HEK293 (cell line): ENCODE results near the gene DLG1.

Source experiments
- CTCF ChIA-PET: fragments of 350-600 bp; formaldehyde crosslinking; extraction: SDS; loops from one replicate; lab custom pipeline; 2021; ENCODE audit warnings: antibody characterized with exemption; lab: Yijun Ruan, JAX
- POLR2A ChIA-PET: fragments of 300-600 bp; formaldehyde crosslinking; extraction: SDS; loops from one replicate; lab custom pipeline; 2020; ENCODE audit warnings: antibody characterized with exemption, inconsistent platforms; lab: Yijun Ruan, JAX
- H3K27ac ChIP-seq: fragments of 200-500 bp; sonication (Bioruptor generic); 2 replicates; pipeline ENCODE4 v1.5.1; 2014; ENCODE audit warnings: low read depth, low read length, control low read depth, inconsistent platforms; ENCODE audit errors: extremely low read depth
- H3K36me3 ChIP-seq, 2 experiments: fragments of 200-500 bp in 1 of 2; sonication (Bioruptor generic) in 1 of 2; 1 replicate in 1 of 2; 2 replicates in 1 of 2; pipeline ENCODE4 v1.5.1; 2014 to 2017; ENCODE audit warnings: inconsistent platforms in 2 of 2, low read length in 2 of 2; ENCODE audit not compliant: control insufficient read depth in 2 of 2, insufficient read depth in 1 of 2
- H3K4me1 ChIP-seq: fragments of 200-500 bp; sonication (Bioruptor generic); 2 replicates; pipeline ENCODE4 v1.5.1; 2014; ENCODE audit warnings: mild to moderate bottlenecking, low read length, inconsistent platforms; ENCODE audit not compliant: control insufficient read depth, insufficient read depth
- H3K4me3 ChIP-seq: 2 replicates; pipeline ENCODE4 v1.5.1; 2011; ENCODE audit warnings: low read depth, mild to moderate bottlenecking, control low read depth, low read length, moderate library complexity
- H3K9me3 ChIP-seq: fragments of 200-500 bp; sonication (Bioruptor generic); 2 replicates; pipeline ENCODE4 v1.5.1; 2014; ENCODE audit warnings: low read depth, low read length, inconsistent platforms; ENCODE audit not compliant: control insufficient read depth, insufficient read depth
- CTCF ChIP-seq: fragments of 450-650 bp; formaldehyde crosslinking; IDR thresholded peaks from 2 replicates; pipeline ENCODE4 v1.5.1; 2016; ENCODE audit warnings: missing biosample characterization, missing genetic modification characterization
- HOXA7 ChIP-seq: sonication (generic); formaldehyde crosslinking; IDR thresholded peaks from 2 replicates; pipeline ENCODE4 v1.8.1; 2022; ENCODE audit warnings: missing genetic modification reagents, borderline replicate concordance
- HOXD13 ChIP-seq: sonication (generic); formaldehyde crosslinking; IDR thresholded peaks from 2 replicates; pipeline ENCODE4 v1.8.0; 2022; ENCODE audit warnings: missing genetic modification reagents, borderline replicate concordance
- MZF1 ChIP-seq: fragments of 450-650 bp; formaldehyde crosslinking; IDR thresholded peaks from 2 replicates; pipeline ENCODE4 v1.5.1; 2017; ENCODE audit warnings: missing biosample characterization, missing genetic modification characterization, borderline replicate concordance
- OSR2 ChIP-seq: fragments of 450-650 bp; formaldehyde crosslinking; IDR thresholded peaks from 2 replicates; pipeline ENCODE4 v1.5.1; 2016; ENCODE audit warnings: missing biosample characterization, missing genetic modification characterization
- RBAK ChIP-seq: fragments of 450-650 bp; formaldehyde crosslinking; IDR thresholded peaks from 2 replicates; pipeline ENCODE4 v1.5.1; 2016; ENCODE audit warnings: missing biosample characterization, missing genetic modification characterization
- SALL2 ChIP-seq: fragments of 450-650 bp; formaldehyde crosslinking; IDR thresholded peaks from 2 replicates; pipeline ENCODE4 v1.5.0; 2017; ENCODE audit warnings: missing biosample characterization, mild to moderate bottlenecking, missing genetic modification characterization, borderline replicate concordance
- SP2 ChIP-seq: fragments of 450-650 bp; formaldehyde crosslinking; IDR thresholded peaks from 2 replicates; pipeline ENCODE4 v1.5.1; 2016; ENCODE audit warnings: missing biosample characterization, missing genetic modification characterization
- YY1 ChIP-seq: fragments of 450-650 bp; formaldehyde crosslinking; IDR thresholded peaks from 2 replicates; pipeline ENCODE4 v1.5.1; 2018; ENCODE audit warnings: missing biosample characterization, missing genetic modification characterization
- YY2 ChIP-seq: fragments of 450-650 bp; formaldehyde crosslinking; IDR thresholded peaks from 2 replicates; pipeline ENCODE4 v1.5.1; 2016; ENCODE audit warnings: missing biosample characterization, missing genetic modification characterization
- ZBTB20 ChIP-seq: fragments of 450-650 bp; formaldehyde crosslinking; IDR thresholded peaks from 2 replicates; pipeline ENCODE4 v1.5.1; 2016; ENCODE audit warnings: missing biosample characterization, missing genetic modification characterization
- ZNF138 ChIP-seq: fragments of 450-650 bp; formaldehyde crosslinking; IDR thresholded peaks from 2 replicates; pipeline ENCODE4 v1.5.1; 2016; ENCODE audit warnings: missing biosample characterization, missing genetic modification characterization, borderline replicate concordance
- ZNF223 ChIP-seq: fragments of 450-650 bp; formaldehyde crosslinking; IDR thresholded peaks from 2 replicates; pipeline ENCODE4 v1.5.1; 2016; ENCODE audit warnings: missing biosample characterization, missing genetic modification characterization
- ZNF274 ChIP-seq, 2 experiments: fragments of 200-500 bp in 1 of 2; fragments of 450-650 bp in 1 of 2; sonication (Bioruptor generic) in 1 of 2; formaldehyde crosslinking in 1 of 2; IDR thresholded peaks; 2 replicates each; pipeline versions ENCODE4 v1.5.1 to v1.6.1; 2014 to 2016; ENCODE audit warnings: borderline replicate concordance in 1 of 2, inconsistent platforms in 1 of 2, low read length in 1 of 2, missing biosample characterization in 1 of 2, missing genetic modification characterization in 1 of 2
- ZNF394 ChIP-seq: fragments of 450-650 bp; formaldehyde crosslinking; IDR thresholded peaks from 2 replicates; pipeline ENCODE4 v1.5.1; 2016; ENCODE audit warnings: missing biosample characterization, missing genetic modification characterization, mild to moderate bottlenecking, moderate library complexity, borderline replicate concordance
- ZNF561 ChIP-seq: fragments of 450-650 bp; IDR thresholded peaks from 2 replicates; pipeline ENCODE4 v1.5.1; 2018; ENCODE audit warnings: missing biosample characterization, missing genetic modification characterization, borderline replicate concordance
- ZNF596 ChIP-seq: fragments of 450-650 bp; IDR thresholded peaks from 2 replicates; pipeline ENCODE4 v1.5.0; 2018; ENCODE audit warnings: missing biosample characterization, mild to moderate bottlenecking, missing genetic modification characterization, moderate library complexity
- ZNF600 ChIP-seq: fragments of 450-650 bp; formaldehyde crosslinking; IDR thresholded peaks from 2 replicates; pipeline ENCODE4 v1.5.1; 2016; ENCODE audit warnings: missing biosample characterization, missing genetic modification characterization
- ZNF76 ChIP-seq: fragments of 450-650 bp; formaldehyde crosslinking; IDR thresholded peaks from 2 replicates; pipeline ENCODE4; 2016; ENCODE audit warnings: low read depth, missing biosample characterization, missing genetic modification characterization, borderline replicate concordance
- ZNF843 ChIP-seq: fragments of 450-650 bp; formaldehyde crosslinking; IDR thresholded peaks from 2 replicates; pipeline ENCODE4 v1.5.1; 2016; ENCODE audit warnings: missing biosample characterization, missing genetic modification characterization
- TF ChIP-seq, protein P1 (sequence below): fragments of 450-650 bp; formaldehyde crosslinking; conservative IDR thresholded peaks from 2 replicates; pipeline ENCODE4 v1.5.1; 2016; ENCODE audit warnings: low read depth, missing biosample characterization, missing genetic modification characterization
- TF ChIP-seq, protein P2 (sequence below): fragments of 450-650 bp; formaldehyde crosslinking; IDR thresholded peaks from 2 replicates; pipeline ENCODE4 v1.5.0; 2017; ENCODE audit warnings: missing biosample characterization, missing genetic modification characterization, borderline replicate concordance
- TF ChIP-seq, protein P3 (sequence below): fragments of 450-650 bp; formaldehyde crosslinking; IDR thresholded peaks from 2 replicates; pipeline ENCODE4 v1.5.1; 2016; ENCODE audit warnings: missing biosample characterization, missing genetic modification characterization

Gene DLG1

DNA sequence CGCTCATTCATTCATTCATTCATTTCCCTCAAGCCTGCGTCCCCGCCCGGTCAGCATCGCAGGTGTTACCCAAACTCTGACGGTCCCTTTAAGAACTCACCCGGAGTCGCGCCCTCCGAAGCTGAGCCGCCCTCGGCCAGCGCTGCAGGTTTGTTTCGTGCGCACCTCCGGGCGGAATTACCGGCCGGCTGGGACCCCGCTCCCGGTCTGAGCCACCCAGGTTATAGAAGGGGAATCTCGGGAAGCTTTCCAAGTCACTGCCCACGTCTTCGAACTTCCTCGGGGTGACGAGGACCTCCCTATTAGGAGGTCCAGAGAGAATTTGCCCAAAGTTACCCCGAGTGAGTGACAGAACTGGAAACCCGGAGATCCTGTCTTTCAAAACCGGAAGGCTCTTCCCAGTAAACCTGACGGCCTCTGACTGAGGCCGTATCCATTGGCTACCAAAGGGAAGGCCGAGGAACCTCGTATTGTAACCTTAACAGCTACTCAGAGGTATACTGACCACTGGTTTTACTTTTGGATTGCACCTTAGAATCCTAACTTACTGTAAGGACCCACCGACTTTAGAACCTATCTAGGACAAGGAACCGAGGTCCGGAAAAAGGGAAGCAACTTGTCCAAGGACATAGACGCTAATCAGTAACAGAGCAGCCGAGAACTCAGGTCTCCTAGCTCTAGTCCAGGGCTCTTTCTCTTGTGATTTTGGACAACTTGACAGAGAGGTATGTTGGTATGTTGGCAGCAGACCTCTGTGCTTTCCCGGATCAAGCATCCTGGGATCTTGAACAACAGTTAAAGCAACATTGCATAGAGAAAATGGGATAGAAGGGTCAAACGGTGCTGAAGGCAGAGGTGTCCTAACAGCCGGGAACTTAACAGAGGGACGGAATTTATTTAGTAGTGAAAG, 788 bp upstream of the DLG1 start (continued):
- no peak for TF ChIP-seq ZNF274 (IDR thresholded peaks at IDR 0.05; ENCODE audit: low read length)
- no peak for TF ChIP-seq ZNF274 (tag by site-specific recombination; IDR thresholded peaks at IDR 0.05; ENCODE audit: borderline replicate concordance)
- no peak for TF ChIP-seq HOXA7
- no peak for TF ChIP-seq CTCF (tag by site-specific recombination)

GRCh38 chr3:197297476-197298340, 704 bp downstream of the DLG1 start:
- Histone ChIP-seq H3K4me1 (no peaks in the 10 kb centered on the region), H3K9me3 (no peaks in the 10 kb centered on the region), H3K36me3 (peaks cover 0 to 36% of the 10 kb centered on the region in 2 experiments; a peak in 2 of 3 replicates), H3K27ac (peak overlapping the region; percentile 91), H3K4me3 (peak overlapping the region; percentile 95)
- POLR2A ChIA-PET, result interaction anchor here (0.6 to 1.5 kb wide), 9 partner anchors 9 to 613 kb away, joined by 3 to 6 read pairs (median 4); no protein-coding TSS in a partner anchor
- CTCF ChIA-PET, result interaction anchor here (0.6 kb wide), 1 partner anchor 51 kb away, joined by 3 read pairs; no protein-coding TSS in a partner anchor
- TF ChIP-seq ZNF138 (tag by site-specific recombination) (no peak), OSR2 (tag by site-specific recombination) (no peak), ZBTB20 (tag by site-specific recombination) (peak; percentile 98), RBAK (tag by site-specific recombination) (no peak), ZNF843 (tag by site-specific recombination) (no peak), SP2 (tag by site-specific recombination) (peak; percentile 77), MZF1 (tag by site-specific recombination) (no peak), ZNF561 (tag by site-specific recombination) (no peak), ZNF223 (tag by site-specific recombination) (no peak), ZNF600 (tag by site-specific recombination) (no peak), YY1 (tag by site-specific recombination) (peak; percentile 80), YY2 (tag by site-specific recombination) (peak; percentile 25; the same call in 1 of the 2 replicates), HOXD13 (CRISPR knock-in tag) (no peak), ZNF76 (tag by site-specific recombination) (no peak), SALL2 (tag by site-specific recombination) (no peak), ZNF394 (tag by site-specific recombination) (no peak), ZNF596 (no peak)
- TF ChIP-seq, protein P1, sequence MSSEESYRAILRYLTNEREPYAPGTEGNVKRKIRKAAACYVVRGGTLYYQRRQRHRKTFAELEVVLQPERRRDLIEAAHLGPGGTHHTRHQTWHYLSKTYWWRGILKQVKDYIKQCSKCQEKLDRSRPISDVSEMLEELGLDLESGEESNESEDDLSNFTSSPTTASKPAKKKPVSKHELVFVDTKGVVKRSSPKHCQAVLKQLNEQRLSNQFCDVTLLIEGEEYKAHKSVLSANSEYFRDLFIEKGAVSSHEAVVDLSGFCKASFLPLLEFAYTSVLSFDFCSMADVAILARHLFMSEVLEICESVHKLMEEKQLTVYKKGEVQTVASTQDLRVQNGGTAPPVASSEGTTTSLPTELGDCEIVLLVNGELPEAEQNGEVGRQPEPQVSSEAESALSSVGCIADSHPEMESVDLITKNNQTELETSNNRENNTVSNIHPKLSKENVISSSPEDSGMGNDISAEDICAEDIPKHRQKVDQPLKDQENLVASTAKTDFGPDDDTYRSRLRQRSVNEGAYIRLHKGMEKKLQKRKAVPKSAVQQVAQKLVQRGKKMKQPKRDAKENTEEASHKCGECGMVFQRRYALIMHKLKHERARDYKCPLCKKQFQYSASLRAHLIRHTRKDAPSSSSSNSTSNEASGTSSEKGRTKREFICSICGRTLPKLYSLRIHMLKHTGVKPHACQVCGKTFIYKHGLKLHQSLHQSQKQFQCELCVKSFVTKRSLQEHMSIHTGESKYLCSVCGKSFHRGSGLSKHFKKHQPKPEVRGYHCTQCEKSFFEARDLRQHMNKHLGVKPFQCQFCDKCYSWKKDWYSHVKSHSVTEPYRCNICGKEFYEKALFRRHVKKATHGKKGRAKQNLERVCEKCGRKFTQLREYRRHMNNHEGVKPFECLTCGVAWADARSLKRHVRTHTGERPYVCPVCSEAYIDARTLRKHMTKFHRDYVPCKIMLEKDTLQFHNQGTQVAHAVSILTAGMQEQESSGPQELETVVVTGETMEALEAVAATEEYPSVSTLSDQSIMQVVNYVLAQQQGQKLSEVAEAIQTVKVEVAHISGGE (tag by site-specific recombination), result peak; percentile 33; the same call in 1 of the 2 replicates
- TF ChIP-seq, protein P2, sequence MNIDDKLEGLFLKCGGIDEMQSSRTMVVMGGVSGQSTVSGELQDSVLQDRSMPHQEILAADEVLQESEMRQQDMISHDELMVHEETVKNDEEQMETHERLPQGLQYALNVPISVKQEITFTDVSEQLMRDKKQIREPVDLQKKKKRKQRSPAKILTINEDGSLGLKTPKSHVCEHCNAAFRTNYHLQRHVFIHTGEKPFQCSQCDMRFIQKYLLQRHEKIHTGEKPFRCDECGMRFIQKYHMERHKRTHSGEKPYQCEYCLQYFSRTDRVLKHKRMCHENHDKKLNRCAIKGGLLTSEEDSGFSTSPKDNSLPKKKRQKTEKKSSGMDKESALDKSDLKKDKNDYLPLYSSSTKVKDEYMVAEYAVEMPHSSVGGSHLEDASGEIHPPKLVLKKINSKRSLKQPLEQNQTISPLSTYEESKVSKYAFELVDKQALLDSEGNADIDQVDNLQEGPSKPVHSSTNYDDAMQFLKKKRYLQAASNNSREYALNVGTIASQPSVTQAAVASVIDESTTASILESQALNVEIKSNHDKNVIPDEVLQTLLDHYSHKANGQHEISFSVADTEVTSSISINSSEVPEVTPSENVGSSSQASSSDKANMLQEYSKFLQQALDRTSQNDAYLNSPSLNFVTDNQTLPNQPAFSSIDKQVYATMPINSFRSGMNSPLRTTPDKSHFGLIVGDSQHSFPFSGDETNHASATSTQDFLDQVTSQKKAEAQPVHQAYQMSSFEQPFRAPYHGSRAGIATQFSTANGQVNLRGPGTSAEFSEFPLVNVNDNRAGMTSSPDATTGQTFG (tag by site-specific recombination), result no peak
- TF ChIP-seq, protein P3, sequence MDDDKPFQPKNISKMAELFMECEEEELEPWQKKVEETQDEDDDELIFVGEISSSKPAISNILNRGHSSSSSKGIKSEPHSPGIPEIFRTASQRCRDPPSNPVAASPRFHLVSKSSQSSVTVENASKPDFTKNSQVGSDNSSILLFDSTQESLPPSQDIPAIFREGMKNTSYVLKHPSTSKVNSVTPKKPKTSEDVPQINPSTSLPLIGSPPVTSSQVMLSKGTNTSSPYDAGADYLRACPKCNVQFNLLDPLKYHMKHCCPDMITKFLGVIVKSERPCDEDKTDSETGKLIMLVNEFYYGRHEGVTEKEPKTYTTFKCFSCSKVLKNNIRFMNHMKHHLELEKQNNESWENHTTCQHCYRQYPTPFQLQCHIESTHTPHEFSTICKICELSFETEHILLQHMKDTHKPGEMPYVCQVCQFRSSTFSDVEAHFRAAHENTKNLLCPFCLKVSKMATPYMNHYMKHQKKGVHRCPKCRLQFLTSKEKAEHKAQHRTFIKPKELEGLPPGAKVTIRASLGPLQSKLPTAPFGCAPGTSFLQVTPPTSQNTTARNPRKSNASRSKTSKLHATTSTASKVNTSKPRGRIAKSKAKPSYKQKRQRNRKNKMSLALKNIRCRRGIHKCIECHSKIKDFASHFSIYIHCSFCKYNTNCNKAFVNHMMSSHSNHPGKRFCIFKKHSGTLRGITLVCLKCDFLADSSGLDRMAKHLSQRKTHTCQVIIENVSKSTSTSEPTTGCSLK (tag by site-specific recombination), result no peak
